K562 (cell line): ENCODE data around the gene RASSF3. TPM values are rescaled to one million over a fixed set of nuclear protein-coding genes. Genes with fewer than 3 reads are reported as not detected.

ENCODE experiments used
- ATAC-seq: fragments of 200-7000 bp; cut with Tn5 transposase; 3 replicates; pipeline ENCODE4 v1.9.1; 2020; ENCODE audit warnings: moderate library complexity
- BruUV-seq: library from RNA; stranded (reverse); fragments of 400-500 nt; replicated peaks from 2 replicates; lab custom pipeline; 2021; lab: Mats Ljungman, UMichigan
- CTCF ChIA-PET: fragments of 300-600 bp; formaldehyde crosslinking; extraction: SDS; loops from one replicate; lab custom pipeline; 2021; ENCODE audit warnings: low intra/inter-chr PET ratio; lab: Yijun Ruan, JAX
- POLR2A ChIA-PET: fragments of 300-600, 350-650 bp; sonication (Branson Sonifier 250); formaldehyde crosslinking; extraction: SDS; loops from one replicate; lab custom pipeline; 2021; ENCODE audit warnings: antibody characterized with exemption, inconsistent platforms; lab: Yijun Ruan, JAX
- DNase-seq, 4 experiments: peaks; one replicate each; pipeline versions ENCODE4 v3.0.0 to v3.0.0-alpha.2; 2011 to 2018; ENCODE audit warnings: low spot score in 3 of 4, mixed read lengths in 3 of 4; ENCODE audit errors: extremely low read depth in 1 of 4
- FAIRE-seq: peaks from 2 replicates; lab custom pipeline; 2011; peaks lifted over from hg19 to GRCh38; lab: Jason Lieb, UNC
- H2AFZ ChIP-seq: 2 replicates; pipeline ENCODE4 v1.6.0; 2011; ENCODE audit warnings: low read depth, low read length, control low read depth, inconsistent platforms
- H3K27ac ChIP-seq: fragments of 200-600 bp; 3 replicates; pipeline ENCODE4 v1.8.0; 2011; ENCODE audit warnings: low read depth, mild to moderate bottlenecking, control low read depth, inconsistent platforms, low read length, moderate library complexity, mixed read lengths; ENCODE audit errors: extremely low read depth
- H3K27me3 ChIP-seq, 2 experiments: fragments of 300-600 bp in 1 of 2; 2 replicates in 1 of 2; 3 replicates in 1 of 2; pipeline versions ENCODE4 v1.6.0 to v1.8.0; 2011; ENCODE audit warnings: inconsistent platforms in 2 of 2, low read length in 2 of 2, mild to moderate bottlenecking in 1 of 2, mixed read lengths in 1 of 2, moderate library complexity in 1 of 2; ENCODE audit not compliant: control insufficient read depth in 2 of 2, insufficient read depth in 2 of 2
- H3K36me3 ChIP-seq: fragments of 300-600 bp; 3 replicates; pipeline ENCODE4 v1.8.0; 2011; ENCODE audit warnings: mild to moderate bottlenecking, low read length, inconsistent platforms; ENCODE audit not compliant: control insufficient read depth, insufficient read depth
- H3K4me1 ChIP-seq, 2 experiments: fragments of 200-600 bp in 1 of 2; replicated peaks in 1 of 2; 2 replicates in 1 of 2; 3 replicates in 1 of 2; pipeline versions ENCODE4 v1.5.1 to v1.8.0; 2011; ENCODE audit warnings: inconsistent platforms in 2 of 2, low read length in 2 of 2, mild to moderate bottlenecking in 1 of 2, mixed read lengths in 1 of 2, moderate library complexity in 1 of 2; ENCODE audit not compliant: control insufficient read depth in 2 of 2, insufficient read depth in 2 of 2
- H3K4me2 ChIP-seq: 2 replicates; pipeline ENCODE4 v1.6.1; 2011; ENCODE audit warnings: low read length, control low read depth, inconsistent platforms, mixed read lengths; ENCODE audit not compliant: insufficient read depth
- H3K4me3 ChIP-seq: fragments of 200-600 bp; sonication (generic), shearing (Covaris generic); 2 replicates; pipeline ENCODE4 v1.5.1; 2016; ENCODE audit warnings: control low read depth, inconsistent platforms
- H3K79me2 ChIP-seq: fragments of 200-600 bp; 3 replicates; pipeline ENCODE4 v1.8.0; 2011; ENCODE audit warnings: low read length, inconsistent platforms; ENCODE audit not compliant: control insufficient read depth, insufficient read depth
- H3K9ac ChIP-seq, 2 experiments: 2 replicates each; pipeline versions ENCODE4 v1.6.0 to v1.6.1; 2011; ENCODE audit warnings: low read depth in 2 of 2, low read length in 2 of 2, control low read depth in 1 of 2, inconsistent platforms in 1 of 2, mild to moderate bottlenecking in 1 of 2, mixed read lengths in 1 of 2; ENCODE audit not compliant: insufficient read depth in 1 of 2
- H3K9me1 ChIP-seq: one replicate; pipeline ENCODE4 v1.6.0; 2011; ENCODE audit warnings: inconsistent platforms, mild to moderate bottlenecking, low read length, moderate library complexity; ENCODE audit not compliant: control insufficient read depth, insufficient read depth
- H3K9me3 ChIP-seq: replicated peaks from 2 replicates; pipeline ENCODE4 v1.5.1; 2011; ENCODE audit warnings: low read depth, low read length, inconsistent platforms; ENCODE audit not compliant: control insufficient read depth, insufficient read depth
- H4K20me1 ChIP-seq: replicated peaks from 2 replicates; pipeline ENCODE4 v1.6.1; 2011; ENCODE audit warnings: low read length, inconsistent platforms, mixed read lengths; ENCODE audit not compliant: control insufficient read depth, insufficient read depth
- CREM ChIP-seq: IDR thresholded peaks from 2 replicates; pipeline ENCODE4 v1.6.1; 2014; ENCODE audit warnings: antibody characterized with exemption, low read depth
- CSDE1 ChIP-seq, 2 experiments: fragments of 450-650 bp; IDR thresholded peaks; 2 replicates each; pipeline ENCODE4 v1.6.1; 2016; ENCODE audit warnings: mild to moderate bottlenecking in 1 of 2
- ETV1 ChIP-seq: fragments of 450-650 bp; conservative IDR thresholded peaks from 2 replicates; pipeline ENCODE4 v1.6.1; 2016; ENCODE audit warnings: missing genetic modification characterization, control low read depth, low read depth, missing compliant biosample characterization
- GTF2F1 ChIP-seq: IDR thresholded peaks from 2 replicates; pipeline ENCODE4 v1.6.1; 2011; ENCODE audit warnings: low read depth, low read length, improper control_type of control experiment
- KLF1 ChIP-seq: fragments of 450-650 bp; IDR thresholded peaks from 2 replicates; pipeline ENCODE4 v1.6.1; 2016; ENCODE audit warnings: missing genetic modification characterization, missing compliant biosample characterization
- MEF2D ChIP-seq: conservative IDR thresholded peaks from 2 replicates; pipeline ENCODE4 v1.6.1; 2016; ENCODE audit warnings: low read depth, missing genetic modification characterization, missing compliant biosample characterization
- NFATC3 ChIP-seq: fragments of 450-650 bp; IDR thresholded peaks from 2 replicates; pipeline ENCODE4 v1.6.1; 2017; ENCODE audit warnings: mild to moderate bottlenecking
- NFIC ChIP-seq: fragments of 450-650 bp; IDR thresholded peaks from 2 replicates; pipeline ENCODE4 v1.6.1; 2017; ENCODE audit warnings: mild to moderate bottlenecking, inconsistent platforms
- NR0B1 ChIP-seq: fragments of 450-650 bp; IDR thresholded peaks from one replicate; pipeline ENCODE4 v1.6.1; 2018; ENCODE audit warnings: mild to moderate bottlenecking, moderate library complexity; ENCODE audit not compliant: partially characterized antibody
- PBX2 ChIP-seq, 2 experiments: IDR thresholded peaks in 1 of 2; conservative IDR thresholded peaks in 1 of 2; 2 replicates each; pipeline ENCODE4 v1.6.1; 2016; ENCODE audit warnings: low read depth in 2 of 2, mild to moderate bottlenecking in 1 of 2, missing compliant biosample characterization in 1 of 2, missing genetic modification characterization in 1 of 2, moderate library complexity in 1 of 2
- PYGO2 ChIP-seq: fragments of 450-650 bp; IDR thresholded peaks from 2 replicates; pipeline ENCODE4 v1.6.1; 2016; ENCODE audit warnings: mild to moderate bottlenecking, missing genetic modification characterization, moderate library complexity, missing compliant biosample characterization
- RNF219 ChIP-seq: fragments of 250-450 bp; sonication (Bioruptor Pico); IDR thresholded peaks from 2 replicates; pipeline ENCODE4 v1.5.0; 2022; ENCODE audit warnings: mild to moderate bottlenecking
- SIN3A ChIP-seq, 2 experiments: fragments of 150-350 bp in 1 of 2; IDR thresholded peaks; 2 replicates each; pipeline ENCODE4 v1.6.1; 2011 to 2016; ENCODE audit warnings: borderline replicate concordance in 2 of 2, low read depth in 2 of 2, low read length in 2 of 2, mild to moderate bottlenecking in 2 of 2, moderate library complexity in 2 of 2; ENCODE audit not compliant: control insufficient read depth in 1 of 2
- TBL1XR1 ChIP-seq, 2 experiments: IDR thresholded peaks; 2 replicates each; pipeline ENCODE4 v1.6.1; 2012; ENCODE audit warnings: improper control_type of control experiment in 2 of 2, low read length in 2 of 2, mild to moderate bottlenecking in 1 of 2
- ZNF444 ChIP-seq: fragments of 250-450 bp; sonication (Bioruptor Pico); IDR thresholded peaks from 2 replicates; pipeline ENCODE4 v1.4.0; 2020; ENCODE audit warnings: mild to moderate bottlenecking, moderate library complexity
- ZNF584 ChIP-seq: fragments of 200-800 bp; sonication (Bioruptor generic); IDR thresholded peaks from 2 replicates; pipeline ENCODE4 v1.6.1; 2016; ENCODE audit warnings: low read depth, mild to moderate bottlenecking, missing genetic modification characterization, missing compliant biosample characterization
- WGBS: fragments of 100-300 bp; shearing (Covaris generic); methylation state at CpG from one replicate; pipeline ENCODE4 v1.1.6; 2016; ENCODE audit warnings: low coverage, mixed read lengths; ENCODE audit not compliant: insufficient coverage; ENCODE audit errors: missing lambda C conversion rate; 5-methylcytosine and 5-hydroxymethylcytosine counted together
- in situ Hi-C: fragments of 300-500 bp; cut with MboI; formaldehyde crosslinking; loops from 4 replicates; pipeline ENCODE4 v1.15.0; 2018; ENCODE audit warnings: inconsistent platforms, mixed read lengths
- intact Hi-C: fragments of 100-400 bp; cut with micrococcal nuclease; formaldehyde crosslinking; loops from 2 replicates; pipeline ENCODE4 v1.14.2; 2022
- polyA plus RNA-seq, 8 experiments: library from polyadenylated mRNA; depleted of rRNA in 4 of 8; stranded (reverse) in 5 of 8; unstranded in 3 of 8; fragments of >200 nt; fragmentation: Nextera tagmentation in 2 of 8; fragmentation: Illumina TruSeq in 1 of 8; extraction: Ambion mirVana in 2 of 8; extraction: Trizol in 1 of 8; gene quantifications; 2 replicates each; pipeline versions ENCODE4 v1.2.1 to v1.2.3, GENCODE V29; 2011 to 2014; ENCODE audit warnings: inconsistent platforms in 1 of 8, missing spikeins in 1 of 8
- total RNA-seq, 7 experiments: library from RNA; depleted of rRNA in 6 of 7; stranded (reverse); fragments of >200 nt in 6 of 7; fragmentation: Illumina TruSeq in 2 of 7; extraction: Trizol in 2 of 7; gene quantifications; 2 replicates each; pipeline versions ENCODE4 v1.2.1 to v1.2.3, GENCODE V29; 2011 to 2021; ENCODE audit warnings: low replicate concordance in 1 of 7

Gene RASSF3
- total and polyA plus RNA-seq, 9 of the 15 experiments (the other 6 are each of a cell fraction or from before 2014, with no cell fraction given) = 3.7 to 39.2 (median 20.2) TPM

- no peak for TF ChIP-seq PBX2 (CRISPR knock-in tag; IDR thresholded peaks at IDR 0.05; ENCODE audit: low read depth)
- no peak for TF ChIP-seq PBX2 (tag; conservative IDR thresholded peaks at IDR 0.05; ENCODE audit: low read depth)
- no peak for TF ChIP-seq KLF1 (tag)
- TF ChIP-seq, all 486 proteins: peak for 0
Measured at GRCh38 chr12:64713376-64713775, 103.1 kb downstream of the RASSF3 start (continued).

GRCh38 chr12:64714551-64714968, 104.3 kb downstream of the RASSF3 start:
- intact Hi-C loops (no loop called here), in situ Hi-C loops (no loop called here)
- no peaks in the 10 kb centered on the region for H3K4me1 ChIP-seq
- ChIA-PET POLR2A (no interaction called here), CTCF (no interaction called here)
- no peak overlapping the region for H3K9ac ChIP-seq
- H3K9me3 ChIP-seq = no peaks in the 10 kb centered on the region
- no peak overlapping the region for H3K27ac ChIP-seq
- H3K79me2 ChIP-seq = no peaks in the 10 kb centered on the region
- no TSS peak for BruUV-seq
- no peak overlapping the region for H3K4me2 ChIP-seq
- H3K9me1 ChIP-seq = no peaks in the 10 kb centered on the region
- no peak overlapping the region for H2AFZ ChIP-seq
- WGBS = 96% methylated on average over 5 of the region's 5 CpGs
- no peak for FAIRE-seq
- H3K36me3 ChIP-seq = peaks cover 25% of the 10 kb centered on the region
- H3K27me3 ChIP-seq = no peaks in the 10 kb centered on the region
- no peak for ATAC-seq
- H4K20me1 ChIP-seq = no peaks in the 10 kb centered on the region
- DNase-seq = no peak
- H3K4me3 ChIP-seq = no peak overlapping the region
- TF ChIP-seq ETV1 (tag) (no peak), ZNF444 (CRISPR knock-in tag) (no peak), MEF2D (tag) (no peak), NFIC (no peak), TBL1XR1 (IDR thresholded peaks at IDR 0.05; ENCODE audit: low read length in 2 of 2) (no peak), ZNF584 (CRISPR knock-in tag) (no peak), CSDE1 (IDR thresholded peaks at IDR 0.05) (no peak), GTF2F1 (no peak), CREM (no peak), PYGO2 (no peak), NR0B1 (no peak), NFATC3 (no peak), SIN3A (IDR thresholded peaks at IDR 0.05; ENCODE audit: borderline replicate concordance in 2 of 2, control insufficient read depth in 1 of 2, low read depth in 2 of 2, low read length in 2 of 2) (no peak), RNF219 (CRISPR knock-in tag) (no peak)
